Heart right ventricle (tissue), 16 donors: Measurements from ENCODE around the gene CS. TPM values are rescaled to one million over a fixed set of nuclear protein-coding genes. Genes with fewer than 3 reads are reported as not detected.
A peak's percentile ranks its signal among the peaks of the same experiment; 100 is the strongest.
"Not testable (repeated sequence)": the region's sequence is repeated elsewhere in the genome, so short reads cannot be mapped to it uniquely, and the experiment has no call there.

ENCODE experiments used
- ATAC-seq, 8 donors: fragments of 200-7000 bp; cut with Tn5 transposase; one replicate each; pipeline ENCODE4 v1.9.1; 2020; ENCODE audit warnings: mild to moderate bottlenecking in 8 of 8, moderate library complexity in 8 of 8, moderate number of reproducible peaks in 1 of 8
- DNase-seq, 2 donors: peaks; one replicate each; pipeline ENCODE4 v3.0.0-alpha.2; 2020
- H3K27ac ChIP-seq, 10 donors: fragments of 200-600 bp; sonication (generic) in 2 of 10; one replicate each; pipeline versions ENCODE4 v1.5.0 to v1.8.0; 2020 to 2022; ENCODE audit warnings: mild to moderate bottlenecking in 3 of 10
- H3K27me3 ChIP-seq, 7 donors: fragments of 200-600 bp; one replicate each; pipeline ENCODE4 v1.8.0; 2021 to 2022; ENCODE audit warnings: mild to moderate bottlenecking in 2 of 7
- H3K36me3 ChIP-seq, 9 donors: fragments of 200-600 bp; sonication (generic) in 1 of 9; one replicate each; pipeline versions ENCODE4 v1.5.0 to v1.8.0; 2020 to 2022; ENCODE audit warnings: mild to moderate bottlenecking in 2 of 9
- H3K4me1 ChIP-seq, 9 donors: fragments of 200-600 bp; sonication (generic) in 1 of 9; one replicate each; pipeline versions ENCODE4 v1.5.0 to v1.8.0; 2020 to 2022; ENCODE audit warnings: mild to moderate bottlenecking in 4 of 9
- H3K4me3 ChIP-seq, 10 donors: fragments of 200-600 bp; sonication (generic) in 2 of 10; one replicate each; pipeline versions ENCODE4 v1.5.0 to v1.8.0; 2020 to 2022; ENCODE audit warnings: mild to moderate bottlenecking in 7 of 10, moderate library complexity in 2 of 10
- H3K9me3 ChIP-seq, 11 donors: fragments of 200-600 bp in 10 of 11; sonication (generic) in 2 of 11; one replicate each; pipeline versions ENCODE4 v1.5.0 to v1.8.0; 2013 to 2022; ENCODE audit warnings: mild to moderate bottlenecking in 2 of 11, control low read depth in 1 of 11, moderate library complexity in 1 of 11
- CTCF ChIP-seq, 9 donors: fragments of 200-600 bp; sonication (generic) in 2 of 9; IDR thresholded peaks; one replicate each; pipeline versions ENCODE4 v1.5.0 to v1.8.0; 2021 to 2022; ENCODE audit warnings: antibody characterized with exemption in 9 of 9, mild to moderate bottlenecking in 5 of 9, moderate library complexity in 1 of 9
- WGBS, 2 donors: extraction: QIAGEN DNeasy Blood & Tissue Kit; methylation state at CpG; one replicate each; pipeline ENCODE4 v1.1.7; 2013; ENCODE audit warnings: inconsistent platforms in 1 of 2; 5-methylcytosine and 5-hydroxymethylcytosine counted together
- intact Hi-C, 10 donors: fragments of 100-400 bp; cut with DNase I; formaldehyde crosslinking; loops; one replicate each; pipeline versions ENCODE4 v1.11.1 to v1.14.2; 2022
- long read RNA-seq, 3 donors: library from polyadenylated mRNA; unstranded; transcript quantifications; one replicate each; pipeline ENCODE4 v2.0.0, GENCODE V29; 2020 to 2021
- polyA plus RNA-seq, 2 donors: library from polyadenylated mRNA; stranded (reverse); fragments of 200-250 nt; gene quantifications; one replicate each; pipeline ENCODE4 v1.2.3, GENCODE V29; 2013
- total RNA-seq, 10 donors: library from RNA; stranded (reverse); fragmentation: NEBNext Ultra II Directional in 3 of 10; extraction: Animal tissue kit (Norgen Biotek cat#: 25700) in 3 of 10; gene quantifications; one replicate each; pipeline versions ENCODE4 v1.2.1 to v1.2.4, GENCODE V29; 2021 to 2023
- donor health status: Arrhythmogenic right ventricular cardiomyopathy.
- donor health status: ischemic (EF 13 %, LVEDD 7.1; RV severe dilation, severe dysfunction).
- donor health status: healthy with polysubstance abuse.
- donor health status: DM: no; HTN: yes; CAD: no.
- donor health status: DM: no; HTN: no; CAD: no.
- donor health status: ischemic (EF 25% LVEDD 6.9; RV normal size, moderate dysfunction).
- donor health status: ischemic (EF 25% LVEDD 5.7; RV mildly dilated, moderate dysfunction).
- donor health status: healthy.
- donor health status: DM: yes; HTN: yes; CAD: no.
- donor health status: Ischemic cardiomyopathy.
- donor health status: ischemic (EF 35%, LVEDD 5.7; RV mildly dilated, moderate dysfunction).
- donor health status: nonischemic (EF 11% LVEDD 7.7; RV severe dilation, severe dysfunction).
- donor health status: DM: yes; HTN: yes; CAD: no.
- donor health status: PGD.
- donor health status: ischemic (EF 29% LVEDD 5.4; RV normal size, mild dysfunction).
- donor health status: nonischemic (EF 23%, LVEDD 6.1; RV moderate dilation, normal function).

Gene CS
- total RNA-seq (100 to 1,000 TPM; 601 to 991 (median 877) TPM), polyA plus RNA-seq (100 to 1,000 TPM; 154 to 192 TPM)
- long read RNA-seq, donor 1, transcript CS-201 (11 exons, 2,975 nt), result major isoform, 477 of 592 reads
- long read RNA-seq, donor 1, partial matches to known transcripts, result 78 of 592 reads
- long read RNA-seq, donor 1, other reads (novel, unspliced or antisense), result 33 of 592 reads
- long read RNA-seq, donor 2, transcript CS-201 (11 exons, 2,975 nt), result major isoform, 639 of 831 reads
- long read RNA-seq, donor 2, transcript CS-212 (12 exons, 3,057 nt), result minor isoform, 6 of 831 reads
- long read RNA-seq, donor 2, partial matches to known transcripts, result 126 of 831 reads
- long read RNA-seq, donor 2, other reads (novel, unspliced or antisense), result 60 of 831 reads
- long read RNA-seq, donor 3, transcript CS-201 (11 exons, 2,975 nt), result major isoform, 1,848 of 2,732 reads
- long read RNA-seq, donor 3, transcript CS-212 (12 exons, 3,057 nt), result minor isoform, 27 of 2,732 reads
- long read RNA-seq, donor 3, partial matches to known transcripts, result 748 of 2,732 reads
- long read RNA-seq, donor 3, other reads (novel, unspliced or antisense), result 107 of 2,732 reads

GRCh38 chr12:56299853-56300643, at the start of gene CS:
TSS of gene CS (minus strand) at chr12:56300330. CDS start at chr12:56300201, 129 bp downstream.
- intact Hi-C loops, result loop anchor here in 2 of 10 donors (2.0 kb wide), 2 partner anchors 17 to 33 kb away; partner anchors contain the start of gene COQ10A (in 2 of the 2)
- no peaks in the 10 kb centered on the region for H3K27me3 ChIP-seq
- 0% methylated on average over 62 to 63 of the region's 63 CpGs for whole genome bisulfite sequencing, 2 donors
- H3K27ac ChIP-seq, result peak within 1 kb of the TSS; percentile 87 to 100 (median 96)
- H3K4me1 ChIP-seq, result peaks cover 19 to 72% (median 58%) of the 10 kb centered on the region in 9 donors
- H3K9me3 ChIP-seq, result no peaks in the 10 kb centered on the region
- H3K4me3 ChIP-seq, result peak within 1 kb of the TSS; percentile 68 to 99 (median 84)
- H3K36me3 ChIP-seq, result peaks cover 0 to 56% (median 4%) of the 10 kb centered on the region in 9 donors
- peak; percentile 97 to 99 (median 98) for ATAC-seq
- peak; percentile 98 to 99 for DNase-seq
- no peak for TF ChIP-seq CTCF (IDR thresholded peaks at IDR 0.05)

- no peak for TF ChIP-seq CTCF (IDR thresholded peaks at IDR 0.05)
- Histone ChIP-seq H3K4me3 (no peak overlapping the region), H3K9me3 (no peaks in the 10 kb centered on the region), H3K4me1 (no peaks in the 10 kb centered on the region), H3K27me3 (no peaks in the 10 kb centered on the region), H3K27ac (no peak overlapping the region), H3K36me3 (peaks cover 0 to 100% (median 80%) of the 10 kb centered on the region in 9 donors)
- no peak for DNase-seq
- 94 to 97% methylated on average over 5 of the region's 5 CpGs for WGBS, 2 donors
- ATAC-seq, result no peak
- intact Hi-C loops, result loop anchor here in 1 of 10 donors (10.0 kb wide), 1 partner anchor 116 kb away; the partner anchor contains the start of gene SPRYD4
Observed at GRCh38 chr12:56348776-56349175, 48.6 kb upstream of the CS start.

GRCh38 chr12:56347255-56347654, 47.1 kb upstream of the CS start:
- peaks cover 0 to 100% (median 82%) of the 10 kb centered on the region in 9 donors for H3K36me3 ChIP-seq
- not testable (repeated sequence) for H3K9me3 ChIP-seq, H3K27ac ChIP-seq, H3K4me3 ChIP-seq, DNase-seq, H3K27me3 ChIP-seq, H3K4me1 ChIP-seq, ATAC-seq
- intact Hi-C loops, result loop anchor here in 1 of 10 donors (10.0 kb wide), 1 partner anchor 118 kb away; the partner anchor contains the start of gene SPRYD4
- 89 to 94% methylated on average over 9 of the region's 9 CpGs for WGBS, 2 donors

GRCh38 chr12:56346675-56347074, 46.5 kb upstream of the CS start:
- ATAC-seq, result peak in 2 of 8 donors; percentile 12 to 19
- Histone ChIP-seq H3K27me3 (no peaks in the 10 kb centered on the region), H3K4me3 (no peak overlapping the region), H3K36me3 (peaks cover 0 to 100% (median 80%) of the 10 kb centered on the region in 9 donors), H3K27ac (no peak overlapping the region), H3K9me3 (no peaks in the 10 kb centered on the region), H3K4me1 (no peaks in the 10 kb centered on the region)
- WGBS, 2 donors, result 81 to 82% methylated on average over 7 of the region's 7 CpGs
- DNase-seq, result no peak
- TF ChIP-seq CTCF (IDR thresholded peaks at IDR 0.05), result peak in 2 of 9 donors; percentile 9 to 12
- intact Hi-C loops, result loop anchor here in 1 of 10 donors (10.0 kb wide), 1 partner anchor 118 kb away; the partner anchor contains the start of gene SPRYD4

- WGBS, 2 donors, result 98 to 100% methylated on average over 2 of the region's 2 CpGs
- not testable (repeated sequence) for H3K4me3 ChIP-seq, DNase-seq, H3K27ac ChIP-seq, H3K27me3 ChIP-seq, ATAC-seq, H3K9me3 ChIP-seq
- Histone ChIP-seq H3K4me1 (peaks cover 0 to 22% (median 0%) of the 10 kb centered on the region in 9 donors), H3K36me3 (peaks cover 0 to 69% (median 38%) of the 10 kb centered on the region in 9 donors)
- intact Hi-C loops, result loop anchor here in 1 of 10 donors (10.0 kb wide), 1 partner anchor 123 kb away; the partner anchor contains the start of gene SPRYD4
Observed at GRCh38 chr12:56342290-56342689, 42.2 kb upstream of the CS start.
